Epithelial cell of esophagus (primary cell): Measurements from ENCODE around the gene CNTNAP2.

Experiments used
- DNase-seq: peaks from one replicate; pipeline ENCODE4 v3.0.0; 2010; ENCODE audit warnings: low read depth
- H3K4me3 ChIP-seq: 2 replicates; pipeline ENCODE4 v1.5.1; 2011; ENCODE audit warnings: mild to moderate bottlenecking, low read length, control low read depth
- CTCF ChIP-seq: IDR thresholded peaks from 2 replicates; pipeline ENCODE4 v1.5.1; 2011; ENCODE audit warnings: low read depth, mild to moderate bottlenecking, low read length, control low read depth, inconsistent platforms; ENCODE audit not compliant: insufficient read depth; ENCODE audit errors: missing control alignments

Gene CNTNAP2

GRCh38 chr7:146096994-146097393 is 19.6 kb upstream of the CNTNAP2 start:
- DNase-seq, result no peak
- H3K4me3 ChIP-seq, result no peak overlapping the region
- no peak for TF ChIP-seq CTCF

GRCh38 chr7:146106319-146106718 is 10.3 kb upstream of the CNTNAP2 start:
- no peak for DNase-seq
- no peak for TF ChIP-seq CTCF
- no peak overlapping the region for H3K4me3 ChIP-seq

- TF ChIP-seq CTCF, result no peak
- no peak overlapping the region for H3K4me3 ChIP-seq
- no peak for DNase-seq
Measured at GRCh38 chr7:146112755-146113154, 3.8 kb upstream of the CNTNAP2 start.

- DNase-seq, result no peak
- no peak overlapping the region for H3K4me3 ChIP-seq
- no peak for TF ChIP-seq CTCF
Measured at GRCh38 chr7:146115548-146115850, 1.1 kb upstream of the CNTNAP2 start.

- DNase-seq, result peak; percentile 53
- no peak for TF ChIP-seq CTCF
- peak overlapping the region; percentile 35 for H3K4me3 ChIP-seq
Measured at GRCh38 chr7:146115851-146116520, 615 bp upstream of the CNTNAP2 start.

- TF ChIP-seq CTCF, result no peak
- DNase-seq, result no peak
- H3K4me3 ChIP-seq, result no peak overlapping the region
Measured at GRCh38 chr7:146117576-146117975, 975 bp downstream of the CNTNAP2 start.

GRCh38 chr7:146119002-146119401 is 2.4 kb downstream of the CNTNAP2 start:
- TF ChIP-seq CTCF, result no peak
- H3K4me3 ChIP-seq, result no peak overlapping the region
- no peak for DNase-seq
